HG03432 (cell line): ENCODE measurements around the gene MUCL3.
"Not testable (repeated sequence)": the region's sequence is repeated elsewhere in the genome, so short reads cannot be mapped to it uniquely, and the experiment has no call there.

Source experiments
- ATAC-seq: cut with Tn5 transposase; IDR thresholded peaks from one replicate; pipeline ENCODE4 v1.9.1; 2021; ENCODE audit warnings: mild to moderate bottlenecking, moderate library complexity; ENCODE audit not compliant: unreplicated experiment

The MUCL3 gene

GRCh38 chr6:30940361-30940986 lies at the start of gene MUCL3:
Gene MUCL3, plus strand, starts transcription at chr6:30940973. Its CDS starts 27 bp downstream, at chr6:30941000.
- ATAC-seq, result no peak

- ATAC-seq, result no peak
Measured at GRCh38 chr6:30891450-30891723, 49.4 kb upstream of the MUCL3 start.

- no peak for ATAC-seq
Measured at GRCh38 chr6:30891816-30892538, 48.8 kb upstream of the MUCL3 start.

GRCh38 chr6:30893001-30893591 lies 47.7 kb upstream of the MUCL3 start:
- no peak for ATAC-seq

- no peak for ATAC-seq
Measured at GRCh38 chr6:30893666-30894065, 47.1 kb upstream of the MUCL3 start.

- ATAC-seq, result no peak
Measured at GRCh38 chr6:30894381-30894780, 46.4 kb upstream of the MUCL3 start.

GRCh38 chr6:30894935-30895334 lies 45.8 kb upstream of the MUCL3 start:
- ATAC-seq, result no peak

GRCh38 chr6:30895343-30895742 lies 45.4 kb upstream of the MUCL3 start:
- ATAC-seq, result no peak

- ATAC-seq, result no peak
Measured at GRCh38 chr6:30896541-30896940, 44.2 kb upstream of the MUCL3 start.

GRCh38 chr6:30897882-30898281 lies 42.9 kb upstream of the MUCL3 start:
- no peak for ATAC-seq

GRCh38 chr6:30898750-30899360 lies 41.9 kb upstream of the MUCL3 start:
- no peak for ATAC-seq

GRCh38 chr6:30900863-30901417 lies 39.8 kb upstream of the MUCL3 start:
- no peak for ATAC-seq

- ATAC-seq, result no peak
Measured at GRCh38 chr6:30901436-30901835, 39.3 kb upstream of the MUCL3 start.

- ATAC-seq, result not testable (repeated sequence)
Measured at GRCh38 chr6:30902196-30902595, 38.6 kb upstream of the MUCL3 start.

GRCh38 chr6:30902709-30903108 lies 38.1 kb upstream of the MUCL3 start:
- ATAC-seq, result no peak

GRCh38 chr6:30903236-30903635 lies 37.5 kb upstream of the MUCL3 start:
- ATAC-seq, result no peak

- not testable (repeated sequence) for ATAC-seq
Measured at GRCh38 chr6:30907290-30907757, 33.4 kb upstream of the MUCL3 start.

- ATAC-seq, result peak; percentile 92
Measured at GRCh38 chr6:30907758-30908591, 32.8 kb upstream of the MUCL3 start, which contains the start of gene GTF2H4. Gene GTF2H4, plus strand, starts transcription at chr6:30908207.

GRCh38 chr6:30908700-30909099 lies 32.1 kb upstream of the MUCL3 start:
- ATAC-seq, result no peak

- ATAC-seq, result not testable (repeated sequence)
Measured at GRCh38 chr6:30910473-30910872, 30.3 kb upstream of the MUCL3 start.
